Keratinocyte (primary cell): Measurements from ENCODE around the gene TSPAN7. TPM values are rescaled to one million over a fixed set of nuclear protein-coding genes. Genes with fewer than 3 reads are reported as not detected.

Experiments
- DNase-seq: peaks from one replicate; pipeline ENCODE4 v3.0.0-alpha.2; 2011; ENCODE audit warnings: low read depth, missing footprints, low spot score
- FAIRE-seq: peaks from 2 replicates; lab custom pipeline; 2011; peaks lifted over from hg19 to GRCh38; lab: Jason Lieb, UNC
- H2AFZ ChIP-seq: 2 replicates; pipeline ENCODE4 v1.6.0; 2012; ENCODE audit warnings: low read length, control low read depth, inconsistent platforms; ENCODE audit not compliant: control insufficient read depth
- H3K27ac ChIP-seq: 2 replicates; pipeline ENCODE4 v1.5.1; 2011; ENCODE audit warnings: low read length; ENCODE audit not compliant: control insufficient read depth, insufficient read depth
- H3K27me3 ChIP-seq: 3 replicates; pipeline ENCODE4 v1.6.0; 2011; ENCODE audit warnings: low read length; ENCODE audit not compliant: control insufficient read depth, insufficient read depth; ENCODE audit errors: extremely low read depth
- H3K36me3 ChIP-seq, 2 experiments: 2 replicates in 1 of 2; 3 replicates in 1 of 2; pipeline ENCODE4 v1.5.1; 2011; ENCODE audit warnings: low read length in 2 of 2, mild to moderate bottlenecking in 1 of 2; ENCODE audit not compliant: control insufficient read depth in 2 of 2, insufficient read depth in 2 of 2; ENCODE audit errors: extremely low read depth in 1 of 2
- H3K4me1 ChIP-seq: 3 replicates; pipeline ENCODE4 v1.5.1; 2011; ENCODE audit warnings: low read length; ENCODE audit not compliant: control insufficient read depth, insufficient read depth; ENCODE audit errors: extremely low read depth
- H3K4me2 ChIP-seq: 3 replicates; pipeline ENCODE4 v1.6.0; 2011; ENCODE audit warnings: low read depth, low read length; ENCODE audit not compliant: control insufficient read depth, insufficient read depth; ENCODE audit errors: extremely low read depth
- H3K4me3 ChIP-seq, 3 experiments: fragments of 200-600 bp in 1 of 3; sonication (generic) in 1 of 3; 2 replicates in 2 of 3; 3 replicates in 1 of 3; pipeline ENCODE4 v1.5.1; 2011 to 2016; ENCODE audit warnings: low read length in 3 of 3, mild to moderate bottlenecking in 3 of 3, control low read depth in 2 of 3, inconsistent platforms in 1 of 3, low read depth in 1 of 3, mixed read lengths in 1 of 3, mixed run types in 1 of 3, moderate library complexity in 1 of 3; ENCODE audit not compliant: control insufficient read depth in 2 of 3, insufficient read depth in 2 of 3; ENCODE audit errors: extremely low read depth in 1 of 3
- H3K79me2 ChIP-seq: 2 replicates; pipeline ENCODE4 v1.6.0; 2012; ENCODE audit warnings: low read length; ENCODE audit not compliant: control insufficient read depth, insufficient read depth
- H3K9ac ChIP-seq: 3 replicates; pipeline ENCODE4 v1.6.0; 2011; ENCODE audit warnings: low read length; ENCODE audit not compliant: control insufficient read depth, insufficient read depth; ENCODE audit errors: extremely low read depth
- H3K9me1 ChIP-seq: 3 replicates; pipeline ENCODE4 v1.6.0; 2011; ENCODE audit warnings: low read length; ENCODE audit not compliant: control insufficient read depth, insufficient read depth; ENCODE audit errors: extremely low read depth
- H3K9me3 ChIP-seq: 2 replicates; pipeline ENCODE4 v1.5.1; 2012; ENCODE audit warnings: low read depth, low read length; ENCODE audit not compliant: control insufficient read depth
- H4K20me1 ChIP-seq: 3 replicates; pipeline ENCODE4 v1.6.0; 2011; ENCODE audit warnings: low read length; ENCODE audit not compliant: control insufficient read depth, insufficient read depth; ENCODE audit errors: extremely low read depth
- CTCF ChIP-seq, 3 experiments: IDR thresholded peaks in 1 of 3; conservative IDR thresholded peaks in 1 of 3; optimal IDR thresholded peaks in 1 of 3; 2 replicates in 2 of 3; 3 replicates in 1 of 3; pipeline versions ENCODE3 to v1.5.1; 2011; ENCODE audit warnings: low read length in 3 of 3, mild to moderate bottlenecking in 3 of 3, moderate library complexity in 2 of 3, control low read depth in 1 of 3, inconsistent platforms in 1 of 3; ENCODE audit not compliant: insufficient read depth in 2 of 3; ENCODE audit errors: extremely low read depth in 1 of 3
- EZH2 ChIP-seq: IDR thresholded peaks from one replicate; pipeline ENCODE4 v1.6.1; 2012; ENCODE audit warnings: inconsistent platforms, mild to moderate bottlenecking, low read length, moderate library complexity
- dilution Hi-C: fragments of 300-500 bp; cut with MboI; formaldehyde crosslinking; loops from one replicate; pipeline ENCODE4 v1.7.0; 2020; ENCODE audit warnings: low sequenced_read_pairs; ENCODE audit not compliant: extremely low pct_ligation_motif_present
- polyA plus RNA-seq, 5 experiments: library from polyadenylated mRNA; depleted of rRNA in 3 of 5; stranded (reverse) in 3 of 5; stranded (forward) in 1 of 5; unstranded in 1 of 5; fragments of >200 nt; gene quantifications; 1 replicate in 1 of 5; 2 replicates in 3 of 5; 3 replicates in 1 of 5; pipeline versions ENCODE4 v1.2.1 to v1.2.3, GENCODE V29; 2011 to 2012; ENCODE audit warnings: missing spikeins in 2 of 5, low read depth in 1 of 5, low replicate concordance in 1 of 5

The TSPAN7 gene
- polyA plus RNA-seq, 1 donor (not counting 4 experiments of a cell fraction or from before 2014, with no cell fraction given), result 2.3 TPM

- no peak for FAIRE-seq
- dilution Hi-C loops, result no loop called here
Observed at GRCh38 chrX:38669428-38669827, 108.1 kb downstream of the TSPAN7 start.

GRCh38 chrX:38672646-38673045, 111.3 kb downstream of the TSPAN7 start:
- Histone ChIP-seq H3K27me3 (no peaks in the 10 kb centered on the region), H4K20me1 (no peaks in the 10 kb centered on the region), H3K4me1 (no peaks in the 10 kb centered on the region), H3K4me2 (no peak overlapping the region), H3K9me3 (no peaks in the 10 kb centered on the region), H3K4me3 (no peak overlapping the region), H3K79me2 (no peaks in the 10 kb centered on the region), H2AFZ (no peak overlapping the region), H3K9me1 (no peaks in the 10 kb centered on the region), H3K9ac (no peak overlapping the region), H3K27ac (no peak overlapping the region), H3K36me3 (no peaks in the 10 kb centered on the region)
- TF ChIP-seq CTCF (optimal IDR thresholded peaks at IDR 0.05 in 1 of 3, IDR thresholded peaks at IDR 0.05 in 1 of 3, conservative IDR thresholded peaks at IDR 0.05 in 1 of 3; ENCODE audit: extremely low read depth in 1 of 3, insufficient read depth in 2 of 3, low read length in 3 of 3) (no peak), EZH2 (no peak)
- dilution Hi-C loops, result no loop called here
- FAIRE-seq, result no peak
- DNase-seq, result no peak

More at GRCh38 chrX:38669428-38669827, 108.1 kb downstream of the TSPAN7 start:
- no peak for TF ChIP-seq CTCF (optimal IDR thresholded peaks at IDR 0.05 in 1 of 3, IDR thresholded peaks at IDR 0.05 in 1 of 3, conservative IDR thresholded peaks at IDR 0.05 in 1 of 3; ENCODE audit: extremely low read depth in 1 of 3, insufficient read depth in 2 of 3, low read length in 3 of 3)
- TF ChIP-seq EZH2, result no peak
- Histone ChIP-seq H3K9ac (no peak overlapping the region), H3K9me1 (no peaks in the 10 kb centered on the region), H3K27ac (no peak overlapping the region), H3K4me2 (no peak overlapping the region), H3K27me3 (no peaks in the 10 kb centered on the region), H3K36me3 (no peaks in the 10 kb centered on the region), H3K4me3 (no peak overlapping the region), H3K9me3 (no peaks in the 10 kb centered on the region), H3K4me1 (peaks cover 4% of the 10 kb centered on the region), H3K79me2 (no peaks in the 10 kb centered on the region), H4K20me1 (no peaks in the 10 kb centered on the region), H2AFZ (no peak overlapping the region)
- no peak for DNase-seq
